GM18951 (cell line): ENCODE results near the gene CYP2C9.
"Not testable (repeated sequence)": the region's sequence is repeated elsewhere in the genome, so short reads cannot be mapped to it uniquely, and the experiment has no call there.

Experiments
- POLR2A ChIP-seq: IDR thresholded peaks from 4 replicates; pipeline ENCODE4 v1.6.1; 2011; ENCODE audit warnings: mild to moderate bottlenecking; ENCODE audit not compliant: insufficient read length, insufficient read depth; ENCODE audit errors: extremely low read depth
- in situ Hi-C: fragments of 300-500 bp; cut with MboI; formaldehyde crosslinking; loops from one replicate; pipeline ENCODE4 v1.12.0; 2022; ENCODE audit warnings: low sequenced_read_pairs, mixed read lengths, inconsistent platforms; ENCODE audit not compliant: unreplicated experiment

The CYP2C9 gene

DNA sequence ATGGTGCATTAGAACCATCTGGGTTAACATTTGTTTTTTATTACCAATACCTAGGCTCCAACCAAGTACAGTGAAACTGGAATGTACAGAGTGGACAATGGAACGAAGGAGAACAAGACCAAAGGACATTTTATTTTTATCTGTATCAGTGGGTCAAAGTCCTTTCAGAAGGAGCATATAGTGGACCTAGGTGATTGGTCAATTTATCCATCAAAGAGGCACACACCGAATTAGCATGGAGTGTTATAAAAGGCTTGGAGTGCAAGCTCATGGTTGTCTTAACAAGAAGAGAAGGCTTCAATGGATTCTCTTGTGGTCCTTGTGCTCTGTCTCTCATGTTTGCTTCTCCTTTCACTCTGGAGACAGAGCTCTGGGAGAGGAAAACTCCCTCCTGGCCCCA, at the start of gene CYP2C9:
TSS of gene CYP2C9 (plus strand) at position 276 of the 400 bp plus-strand sequence. CDS start at position 301, 25 bp downstream.
- TF ChIP-seq POLR2A = no peak
- in situ Hi-C loops = no loop called here

DNA sequence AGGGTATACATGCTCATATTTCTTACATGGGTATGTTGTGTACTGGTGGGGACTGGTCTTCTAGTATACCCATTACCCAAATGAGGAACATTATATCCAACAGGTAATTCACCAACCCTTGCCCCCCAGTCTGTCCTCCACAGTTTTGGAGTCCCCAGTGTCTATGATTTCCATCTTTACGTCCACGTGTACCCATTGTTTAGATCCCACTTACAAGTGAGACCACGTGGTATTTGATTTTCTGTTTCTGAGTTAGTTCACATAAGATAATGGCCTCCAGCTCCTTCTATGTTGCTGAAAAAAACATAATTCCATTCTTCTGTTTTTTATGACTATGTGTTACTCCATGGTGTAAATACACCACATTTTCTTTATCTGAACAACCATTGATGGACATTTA, 49.3 kb upstream of the CYP2C9 start:
- in situ Hi-C loops = no loop called here
- TF ChIP-seq POLR2A = no peak

DNA sequence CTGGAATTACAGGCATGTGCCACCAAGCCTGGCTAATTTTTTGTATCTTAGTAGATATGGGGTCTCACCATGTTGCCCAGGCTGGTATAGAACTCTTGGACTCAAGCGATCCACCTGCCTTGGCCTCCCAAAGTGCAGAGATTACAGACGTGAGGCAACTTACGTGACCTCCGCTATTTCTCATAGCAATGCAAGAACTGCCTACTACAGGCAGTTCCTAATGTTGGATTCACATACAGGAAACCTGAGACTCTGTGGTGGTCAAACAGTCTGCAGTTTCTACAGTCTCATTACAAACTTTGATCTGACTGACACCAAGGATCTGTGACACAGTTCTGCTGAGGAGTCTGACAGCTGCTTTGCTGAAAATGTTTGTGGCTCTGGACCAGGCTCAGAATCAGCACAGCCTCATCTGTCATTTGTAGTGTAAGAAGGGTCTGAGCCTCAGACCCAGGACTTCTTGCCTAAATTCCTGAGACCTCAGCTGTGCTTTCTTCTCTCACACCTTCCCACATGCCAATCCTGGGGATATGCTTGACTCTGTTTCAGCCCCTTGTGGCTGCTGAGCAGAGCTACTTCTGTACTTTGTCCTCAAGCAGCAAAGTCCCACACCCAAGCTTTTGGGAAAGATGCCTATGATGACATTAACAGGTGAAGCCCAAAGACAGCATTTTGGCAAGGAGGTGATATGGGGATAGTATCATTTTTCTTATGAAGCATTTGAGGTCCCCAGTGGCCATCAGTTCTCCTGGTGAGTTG, 48.0 kb upstream of the CYP2C9 start:
- TF ChIP-seq POLR2A = no peak
- in situ Hi-C loops = no loop called here

DNA sequence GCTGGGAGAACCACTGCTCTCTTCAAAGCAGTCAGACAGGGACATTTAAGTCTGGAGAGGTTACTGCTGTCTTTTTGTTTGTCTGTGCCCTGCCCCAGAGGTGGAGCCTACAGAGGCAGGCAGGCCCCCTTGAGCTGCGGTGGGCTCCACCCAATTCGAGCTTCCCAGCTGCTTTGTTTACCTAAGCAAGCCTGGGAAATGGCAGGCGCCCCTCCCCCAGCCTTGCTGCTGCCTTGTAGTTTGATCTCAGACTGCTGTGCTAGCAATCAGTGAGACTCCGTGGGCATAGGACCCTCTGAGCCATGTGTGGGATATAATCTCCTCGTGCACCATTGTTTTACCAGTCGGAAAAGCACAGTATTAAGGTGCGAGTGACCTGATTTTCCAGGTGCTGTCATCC, 40.0 kb upstream of the CYP2C9 start:
- in situ Hi-C loops = not testable (repeated sequence)

DNA sequence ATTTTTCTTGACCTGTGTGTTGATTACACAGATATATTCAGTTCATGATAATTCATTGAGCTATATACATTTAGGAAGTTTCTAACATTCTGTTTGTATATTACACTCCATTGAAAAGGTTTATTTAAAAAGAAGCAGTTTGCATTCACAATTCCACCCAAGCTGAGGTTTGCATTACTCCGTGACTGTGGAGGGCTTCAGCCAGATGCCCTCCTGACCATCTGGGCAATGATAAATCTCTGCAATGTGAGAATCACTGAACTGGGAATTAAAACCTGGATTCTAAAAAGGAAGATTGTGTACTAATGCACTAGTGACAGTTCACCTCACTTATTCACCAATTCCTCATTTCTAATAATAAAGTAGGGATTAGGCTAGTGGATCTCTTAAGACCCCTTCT, 36.4 kb upstream of the CYP2C9 start:
- no peak for TF ChIP-seq POLR2A
- in situ Hi-C loops = no loop called here

DNA sequence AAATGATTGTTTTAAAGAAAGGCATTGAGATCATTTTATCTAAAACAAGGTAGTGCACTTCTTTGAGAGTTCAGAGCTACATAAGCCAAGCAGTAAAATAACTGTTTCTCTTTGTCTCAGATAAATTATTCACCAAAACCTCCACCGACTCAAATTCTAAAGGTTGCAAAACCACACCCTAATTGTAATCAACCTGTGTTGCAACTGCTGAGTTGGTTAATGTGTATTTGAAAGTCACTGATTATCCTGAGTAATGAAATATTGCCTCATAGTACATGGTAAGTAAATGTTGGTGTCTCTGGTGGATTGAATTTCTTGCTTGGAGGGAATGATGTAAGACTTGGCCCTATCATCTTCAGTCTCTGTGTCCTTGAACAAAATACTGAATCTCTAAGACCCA, 35.9 kb upstream of the CYP2C9 start:
- in situ Hi-C loops = no loop called here
- no peak for TF ChIP-seq POLR2A

DNA sequence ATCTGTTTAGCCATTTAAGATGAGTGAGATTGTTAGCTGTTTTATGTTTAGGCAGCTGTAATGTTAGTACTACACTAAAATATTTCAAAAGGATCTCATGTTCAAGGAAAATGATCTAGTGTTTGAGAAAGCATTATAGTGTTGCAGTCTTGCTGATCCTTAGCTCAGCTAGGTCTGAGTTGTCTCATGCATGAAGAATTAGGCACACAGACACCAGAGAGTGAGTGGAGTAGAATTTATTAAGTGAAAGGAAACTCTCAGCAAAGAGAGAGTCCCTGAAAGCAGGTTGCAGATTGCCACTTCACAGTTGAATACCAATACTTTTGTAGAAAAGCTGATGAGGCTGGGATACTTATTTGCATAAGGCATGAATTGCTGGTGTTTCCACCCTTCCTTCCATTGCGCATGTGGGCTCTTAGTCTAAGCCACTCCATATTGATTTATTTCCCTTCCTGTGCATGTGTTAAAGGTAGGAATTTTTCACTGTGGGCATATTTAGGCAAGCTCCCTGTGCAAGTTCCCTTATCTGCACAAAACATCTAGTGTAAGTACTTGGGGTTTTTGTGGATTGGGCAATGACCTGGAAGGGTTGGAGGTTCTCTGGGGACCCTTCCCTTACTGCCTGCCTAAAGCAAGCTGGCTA, 33.8 kb upstream of the CYP2C9 start:
- in situ Hi-C loops = not testable (repeated sequence)

DNA sequence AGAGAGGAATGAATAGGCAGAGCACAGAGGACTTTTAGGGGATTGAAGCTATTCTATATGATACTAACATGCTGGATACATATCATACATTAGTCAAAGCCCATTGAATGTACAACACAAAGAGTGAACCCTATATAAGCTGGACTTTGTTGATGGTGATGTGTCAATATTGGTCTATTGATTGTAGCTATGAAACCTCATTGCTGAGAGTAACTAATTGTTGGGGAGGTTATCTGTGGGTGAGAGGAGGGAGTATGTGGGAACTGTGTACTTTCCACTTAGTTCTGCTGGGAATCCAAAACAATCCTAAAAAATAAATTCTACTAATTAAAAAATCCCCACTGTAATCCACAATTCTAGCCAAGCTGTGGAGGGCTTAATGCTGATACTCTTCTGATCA, 22.0 kb upstream of the CYP2C9 start:
- in situ Hi-C loops = no loop called here
- TF ChIP-seq POLR2A = no peak

DNA sequence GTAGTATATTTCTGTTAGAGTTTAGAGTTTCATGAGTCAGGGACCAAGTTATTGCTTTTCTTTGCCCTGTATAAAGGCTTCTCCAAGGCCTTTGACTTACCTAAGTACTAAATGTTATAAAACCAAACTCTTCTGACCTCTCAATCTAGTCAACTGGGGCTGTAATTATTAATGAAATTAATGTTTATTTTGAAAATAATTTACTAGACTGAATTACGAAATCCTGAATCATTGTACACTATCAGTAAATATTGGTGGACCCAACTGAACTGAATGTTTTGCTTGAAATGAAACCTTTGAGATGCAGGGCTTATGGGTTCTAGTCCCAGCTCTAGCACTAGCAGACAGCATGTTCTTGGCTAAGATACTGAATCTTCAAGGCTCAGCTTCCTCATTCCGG, 1.7 kb upstream of the CYP2C9 start:
- no peak for TF ChIP-seq POLR2A
- in situ Hi-C loops = no loop called here

DNA sequence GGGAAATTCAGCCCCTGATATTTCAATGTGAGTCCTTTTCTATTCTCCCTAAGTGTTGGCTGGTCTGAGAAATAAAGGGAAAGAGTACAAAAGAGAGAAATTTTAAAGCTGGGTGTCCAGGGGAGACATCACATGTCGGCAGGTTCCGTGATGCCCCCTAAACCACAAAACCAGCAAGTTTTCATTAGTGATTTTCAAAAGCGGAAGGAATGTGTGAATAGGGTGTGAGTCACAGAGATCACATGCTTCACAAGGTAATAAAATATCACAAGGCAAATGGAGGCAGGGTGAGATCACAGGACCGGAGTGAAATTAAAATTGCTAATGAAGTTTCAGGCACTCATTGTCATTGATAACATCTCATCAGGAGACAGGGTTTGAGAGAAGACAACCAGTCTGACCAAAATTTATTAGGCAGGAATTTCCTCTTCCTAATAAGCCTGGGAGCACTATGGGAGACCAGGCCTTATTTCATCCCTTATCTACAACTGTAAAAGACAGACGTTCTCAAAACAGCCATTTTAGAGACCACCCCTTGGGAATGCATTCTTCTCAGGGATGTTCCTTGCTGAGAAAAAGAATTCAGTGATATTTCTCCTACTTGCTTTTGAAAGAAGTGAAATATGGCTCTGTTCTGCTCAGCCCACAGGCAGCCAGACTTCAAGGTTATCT, 5.1 kb downstream of the CYP2C9 start:
- in situ Hi-C loops = not testable (repeated sequence)

DNA sequence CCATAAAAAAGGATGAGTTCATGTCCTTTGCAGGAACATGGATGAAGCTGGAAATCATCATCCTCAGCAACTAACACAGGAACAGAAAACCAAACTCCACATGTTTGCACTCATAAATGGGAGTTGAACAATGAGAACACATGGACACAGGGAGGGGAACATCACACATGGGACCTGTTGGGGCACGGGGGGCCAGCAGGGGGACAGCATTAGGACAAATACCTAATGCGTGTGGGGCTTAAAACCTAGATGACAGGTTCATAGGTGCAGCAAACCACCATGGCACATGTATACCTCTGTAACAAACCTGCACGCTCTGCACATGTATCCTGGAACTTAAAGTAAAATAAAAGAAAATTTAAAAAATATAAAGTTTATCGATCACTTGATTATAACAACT, 7.7 kb downstream of the CYP2C9 start:
- in situ Hi-C loops = not testable (repeated sequence)

DNA sequence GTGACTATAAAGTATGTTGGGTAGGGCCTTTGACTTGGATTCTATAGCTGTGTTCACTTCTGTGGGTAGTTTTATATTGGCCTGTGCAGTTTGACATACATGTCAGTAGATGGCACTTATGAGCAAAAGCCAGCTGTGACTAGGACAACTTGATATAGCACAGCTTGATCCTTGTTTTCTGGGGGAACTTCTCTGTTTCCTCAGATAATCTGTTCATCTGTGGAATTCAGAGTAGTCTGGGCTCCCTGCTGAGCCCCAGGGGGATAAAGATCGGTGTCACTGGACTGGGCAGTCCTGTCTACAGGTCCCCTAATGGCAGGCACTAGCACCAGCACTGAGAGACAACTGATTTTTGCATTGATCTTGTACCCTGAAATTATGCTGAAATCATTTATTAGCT, 25.4 kb downstream of the CYP2C9 start:
- in situ Hi-C loops = no loop called here
- no peak for TF ChIP-seq POLR2A

DNA sequence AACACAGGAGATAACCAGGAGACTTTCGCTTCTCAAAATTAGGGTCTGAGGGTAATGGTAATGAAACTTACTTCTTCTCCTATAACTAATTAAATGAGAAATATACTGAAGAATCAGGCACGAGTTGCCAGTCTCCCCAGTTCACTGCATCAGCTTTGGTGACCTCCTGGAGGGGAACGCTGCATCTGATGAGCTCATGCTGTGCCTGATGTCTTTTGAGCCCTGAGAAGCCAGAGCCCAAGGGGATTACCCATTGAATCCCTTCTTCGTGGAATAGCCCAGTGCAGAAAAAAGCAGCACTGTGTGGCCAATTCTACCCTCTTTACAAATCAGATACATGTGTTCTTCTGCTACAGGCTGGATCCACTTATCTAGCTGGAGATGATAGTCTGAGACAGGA, 45.1 kb downstream of the CYP2C9 start:
- no peak for TF ChIP-seq POLR2A
- in situ Hi-C loops = no loop called here

DNA sequence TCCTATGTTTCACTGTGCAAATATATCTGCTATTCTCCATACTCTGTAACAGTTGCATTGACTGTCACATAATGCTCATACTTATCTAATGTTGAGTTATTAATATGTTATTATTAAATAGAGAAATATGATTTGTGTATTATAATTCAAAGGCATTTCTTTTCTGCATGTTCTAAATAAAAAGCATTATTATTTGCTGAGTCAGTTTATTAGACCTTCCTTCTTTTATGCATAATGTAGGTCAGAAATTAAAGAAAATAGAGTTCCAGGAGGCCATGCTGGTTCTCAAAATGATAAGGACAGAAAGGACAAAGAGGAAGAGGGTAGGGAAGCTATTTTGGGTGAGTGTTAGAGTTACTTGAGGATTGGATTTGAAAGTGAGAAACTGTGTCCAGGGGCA, 50.7 kb downstream of the CYP2C9 start:
- in situ Hi-C loops = no loop called here
- no peak for TF ChIP-seq POLR2A
